GM12878 (cell line): ENCODE results near the gene ANKRD45. TPM values are rescaled to one million over a fixed set of nuclear protein-coding genes. Genes with fewer than 3 reads are reported as not detected.

Source experiments
- ATAC-seq: fragments of 200-7000 bp; cut with Tn5 transposase; 3 replicates; pipeline ENCODE4 v1.9.1; 2020; ENCODE audit warnings: mild to moderate bottlenecking, moderate library complexity
- BruUV-seq: library from RNA; stranded (reverse); fragments of 400-500 nt; replicated peaks from 2 replicates; lab custom pipeline; 2021; lab: Mats Ljungman, UMichigan
- CTCF ChIA-PET: fragments of 300-600 bp; sonication (Branson Sonifier 250); formaldehyde crosslinking; extraction: SDS; loops from one replicate; lab custom pipeline; 2021; ENCODE audit warnings: inconsistent platforms; lab: Yijun Ruan, JAX
- POLR2A ChIA-PET: fragments of 350-600 bp; formaldehyde crosslinking; extraction: SDS; loops from one replicate; lab custom pipeline; 2021; ENCODE audit warnings: inconsistent platforms; lab: Charles Lee
- RAD21 ChIA-PET: fragments of 300-600 bp; sonication (Branson Sonifier 250); formaldehyde crosslinking; loops from one replicate; lab custom pipeline; 2023; ENCODE audit warnings: antibody characterized with exemption; ENCODE audit not compliant: unreplicated experiment; lab: Charles Lee
- SMC1A ChIA-PET: fragments of 300-600 bp; sonication (Branson Sonifier 250); formaldehyde crosslinking; loops from one replicate; lab custom pipeline; 2023; ENCODE audit not compliant: unreplicated experiment, uncharacterized antibody; lab: Charles Lee
- DNase-seq: peaks from one replicate; pipeline ENCODE4 v3.0.0-alpha.2; 2011; ENCODE audit warnings: low read depth, low spot score
- FAIRE-seq: peaks from 3 replicates; lab custom pipeline; 2011; peaks lifted over from hg19 to GRCh38; lab: Jason Lieb, UNC
- H2AFZ ChIP-seq: 2 replicates; pipeline ENCODE4 v1.6.0; 2011; ENCODE audit warnings: low read depth, low read length, control low read depth; ENCODE audit not compliant: control insufficient read depth
- H3K27ac ChIP-seq: 2 replicates; pipeline ENCODE4 v1.5.1; 2011; ENCODE audit warnings: control low read depth; ENCODE audit not compliant: control insufficient read depth, insufficient read depth
- H3K27me3 ChIP-seq, 2 experiments: replicated peaks in 1 of 2; 2 replicates each; pipeline versions ENCODE4 v1.6.0 to v1.6.1; 2011; ENCODE audit warnings: low read length in 1 of 2; ENCODE audit not compliant: control insufficient read depth in 2 of 2, insufficient read depth in 2 of 2
- H3K36me3 ChIP-seq, 2 experiments: 2 replicates each; pipeline ENCODE4 v1.5.1; 2011; ENCODE audit warnings: low read length in 1 of 2; ENCODE audit not compliant: control insufficient read depth in 2 of 2, insufficient read depth in 2 of 2
- H3K4me1 ChIP-seq: 2 replicates; pipeline ENCODE4 v1.6.1; 2011; ENCODE audit warnings: mild to moderate bottlenecking, low read length, moderate library complexity, mixed read lengths; ENCODE audit not compliant: control insufficient read depth, insufficient read depth
- H3K4me2 ChIP-seq: 2 replicates; pipeline ENCODE4 v1.6.0; 2011; ENCODE audit warnings: control low read depth; ENCODE audit not compliant: control insufficient read depth, insufficient read depth
- H3K4me3 ChIP-seq: fragments of 200-600 bp; sonication (generic); 2 replicates; pipeline ENCODE4 v1.5.1; 2016
- H3K79me2 ChIP-seq: 2 replicates; pipeline ENCODE4 v1.6.0; 2011; ENCODE audit warnings: low read length; ENCODE audit not compliant: control insufficient read depth, insufficient read depth
- H3K9ac ChIP-seq: 2 replicates; pipeline ENCODE4 v1.8.0; 2011; ENCODE audit warnings: low read length, control low read depth, mixed read lengths; ENCODE audit not compliant: control insufficient read depth, insufficient read depth
- H3K9me3 ChIP-seq: replicated peaks from 3 replicates; pipeline ENCODE4 v1.5.1; 2011; ENCODE audit warnings: mild to moderate bottlenecking, low read length; ENCODE audit not compliant: control insufficient read depth, insufficient read depth
- H4K20me1 ChIP-seq: 2 replicates; pipeline ENCODE4 v1.6.0; 2011; ENCODE audit not compliant: control insufficient read depth, insufficient read depth
- BACH1 ChIP-seq: fragments of 450-650 bp; IDR thresholded peaks from 2 replicates; pipeline ENCODE4 v1.6.1; 2017; ENCODE audit warnings: mild to moderate bottlenecking, borderline replicate concordance
- BCL11A ChIP-seq: IDR thresholded peaks from 2 replicates; pipeline ENCODE4 v1.6.1; 2011; ENCODE audit warnings: low read depth, low read length
- CBX5 ChIP-seq: sonication (generic); IDR thresholded peaks from 2 replicates; pipeline ENCODE4 v1.6.1; 2016; ENCODE audit warnings: low read depth, moderate library complexity, mild to moderate bottlenecking, inconsistent platforms
- CEBPB ChIP-seq, 2 experiments: fragments of 150-350 bp in 1 of 2; IDR thresholded peaks; 2 replicates each; pipeline ENCODE4 v1.6.1; 2012 to 2014; ENCODE audit warnings: low read depth in 2 of 2, low read length in 2 of 2, borderline replicate concordance in 1 of 2, inconsistent platforms in 1 of 2
- HDAC6 ChIP-seq: fragments of 200-600 bp; sonication (generic); IDR thresholded peaks from one replicate; pipeline ENCODE4 v1.8.0; 2017; ENCODE audit warnings: antibody characterized with exemption; ENCODE audit not compliant: unreplicated experiment
- JUND ChIP-seq: IDR thresholded peaks from 2 replicates; pipeline ENCODE4 v1.6.1; 2012; ENCODE audit warnings: low read depth, mild to moderate bottlenecking, low read length, improper control_type of control experiment, moderate library complexity
- MYC ChIP-seq: IDR thresholded peaks from 2 replicates; pipeline ENCODE4 v1.6.1; 2011; ENCODE audit warnings: mild to moderate bottlenecking, low read length, moderate library complexity, inconsistent platforms; ENCODE audit not compliant: insufficient read depth, insufficient replicate concordance, insufficient read length, severe bottlenecking
- POLR2A ChIP-seq: IDR thresholded peaks from 2 replicates; pipeline ENCODE4 v1.6.1; 2011; ENCODE audit warnings: low read depth, mild to moderate bottlenecking, low read length
- SREBF2 ChIP-seq: IDR thresholded peaks from 2 replicates; pipeline ENCODE4 v1.6.1; 2012; ENCODE audit warnings: mild to moderate bottlenecking, low read length
- SUPT20H ChIP-seq: IDR thresholded peaks from 2 replicates; pipeline ENCODE4 v1.6.1; 2011; ENCODE audit warnings: low read depth, mild to moderate bottlenecking, low read length, moderate library complexity, borderline replicate concordance; ENCODE audit not compliant: control insufficient read depth
- ZBTB40 ChIP-seq: fragments of 450-650 bp; IDR thresholded peaks from 2 replicates; pipeline ENCODE4 v1.6.1; 2016; ENCODE audit warnings: mild to moderate bottlenecking, moderate library complexity, borderline replicate concordance
- WGBS: methylation state at CpG from one replicate; pipeline ENCODE4 v1.1.6; 2016; ENCODE audit warnings: low lambda C conversion rate; ENCODE audit not compliant: insufficient replicate concordance, insufficient coverage; ENCODE audit errors: missing lambda C conversion rate; 5-methylcytosine and 5-hydroxymethylcytosine counted together
- in situ Hi-C: fragments of 300-500 bp; cut with MboI; formaldehyde crosslinking; loops from 9 replicates; pipeline ENCODE4 v1.14.3; 2018; ENCODE audit warnings: mixed read lengths
- intact Hi-C: fragments of 100-400 bp; cut with micrococcal nuclease; formaldehyde crosslinking; loops from one replicate; pipeline ENCODE4 v1.14.2; 2022; ENCODE audit not compliant: unreplicated experiment
- polyA plus RNA-seq, 11 experiments: library from polyadenylated mRNA; depleted of rRNA in 4 of 11; unstranded in 6 of 11; stranded (reverse) in 5 of 11; fragments of >200 nt; fragmentation: Nextera tagmentation in 4 of 11; fragmentation: Illumina TruSeq in 1 of 11; extraction: Ambion mirVana in 4 of 11; extraction: Trizol in 1 of 11; gene quantifications; 1 replicate in 1 of 11; 2 replicates in 10 of 11; pipeline versions ENCODE4 v1.2.1 to v1.2.3, GENCODE V29; 2011 to 2016; ENCODE audit warnings: inconsistent platforms in 2 of 11, missing spikeins in 2 of 11, low read depth in 1 of 11
- total RNA-seq, 4 experiments: library from RNA; depleted of rRNA in 3 of 4; stranded (reverse); fragments of >200 nt in 3 of 4; fragmentation: Illumina TruSeq in 1 of 4; extraction: Trizol in 1 of 4; gene quantifications; 2 replicates each; pipeline versions ENCODE4 v1.2.1 to v1.2.3, GENCODE V29; 2013 to 2021
- TF ChIP-seq, protein P1 (sequence below): fragments of 450-650 bp; IDR thresholded peaks from 2 replicates; pipeline ENCODE4 v1.6.1; 2017; ENCODE audit warnings: antibody characterized with exemption, mild to moderate bottlenecking, moderate library complexity
- TF ChIP-seq, protein P2 (sequence below): IDR thresholded peaks from 2 replicates; pipeline ENCODE4 v1.6.1; 2012; ENCODE audit warnings: low read depth, low read length, improper control_type of control experiment
- TF ChIP-seq, protein P3 (sequence below): IDR thresholded peaks from 2 replicates; pipeline ENCODE4 v1.6.1; 2011; ENCODE audit warnings: low read depth, low read length, improper control_type of control experiment, borderline replicate concordance

ANKRD45 gene
- total and polyA plus RNA-seq, 10 of the 15 experiments (the other 5 are each of a cell fraction or from before 2014, with no cell fraction given) = 0.04 to 0.15 (median 0.13) TPM; not detected in 5

- H3K27me3 ChIP-seq = no peaks in the 10 kb centered on the region
- no peak overlapping the region for H3K9ac ChIP-seq
- ChIA-PET SMC1A (no interaction called here), POLR2A (interaction anchor here (0.7 kb wide), 1 partner anchor 11 kb away, joined by 6 read pairs; no protein-coding TSS in a partner anchor), CTCF (no interaction called here), RAD21 (no interaction called here)
- no peak for ATAC-seq
- no CpG with 5 or more reads among the region's 1 CpG for WGBS
- H3K4me2 ChIP-seq = no peak overlapping the region
- in situ Hi-C loops = no loop called here
- no peaks in the 10 kb centered on the region for H3K36me3 ChIP-seq
- no peak overlapping the region for H3K4me3 ChIP-seq
- H4K20me1 ChIP-seq = no peaks in the 10 kb centered on the region
- H3K4me1 ChIP-seq = no peaks in the 10 kb centered on the region
- no peak for DNase-seq
- intact Hi-C loops = no loop called here
- no peaks in the 10 kb centered on the region for H3K79me2 ChIP-seq
- BruUV-seq = no TSS peak
- H3K9me3 ChIP-seq = no peaks in the 10 kb centered on the region
- H2AFZ ChIP-seq = no peak overlapping the region
- no peak for FAIRE-seq
- no peak overlapping the region for H3K27ac ChIP-seq
- no peak for TF ChIP-seq POLR2A
- no peak for TF ChIP-seq BCL11A
- TF ChIP-seq, protein P1, sequence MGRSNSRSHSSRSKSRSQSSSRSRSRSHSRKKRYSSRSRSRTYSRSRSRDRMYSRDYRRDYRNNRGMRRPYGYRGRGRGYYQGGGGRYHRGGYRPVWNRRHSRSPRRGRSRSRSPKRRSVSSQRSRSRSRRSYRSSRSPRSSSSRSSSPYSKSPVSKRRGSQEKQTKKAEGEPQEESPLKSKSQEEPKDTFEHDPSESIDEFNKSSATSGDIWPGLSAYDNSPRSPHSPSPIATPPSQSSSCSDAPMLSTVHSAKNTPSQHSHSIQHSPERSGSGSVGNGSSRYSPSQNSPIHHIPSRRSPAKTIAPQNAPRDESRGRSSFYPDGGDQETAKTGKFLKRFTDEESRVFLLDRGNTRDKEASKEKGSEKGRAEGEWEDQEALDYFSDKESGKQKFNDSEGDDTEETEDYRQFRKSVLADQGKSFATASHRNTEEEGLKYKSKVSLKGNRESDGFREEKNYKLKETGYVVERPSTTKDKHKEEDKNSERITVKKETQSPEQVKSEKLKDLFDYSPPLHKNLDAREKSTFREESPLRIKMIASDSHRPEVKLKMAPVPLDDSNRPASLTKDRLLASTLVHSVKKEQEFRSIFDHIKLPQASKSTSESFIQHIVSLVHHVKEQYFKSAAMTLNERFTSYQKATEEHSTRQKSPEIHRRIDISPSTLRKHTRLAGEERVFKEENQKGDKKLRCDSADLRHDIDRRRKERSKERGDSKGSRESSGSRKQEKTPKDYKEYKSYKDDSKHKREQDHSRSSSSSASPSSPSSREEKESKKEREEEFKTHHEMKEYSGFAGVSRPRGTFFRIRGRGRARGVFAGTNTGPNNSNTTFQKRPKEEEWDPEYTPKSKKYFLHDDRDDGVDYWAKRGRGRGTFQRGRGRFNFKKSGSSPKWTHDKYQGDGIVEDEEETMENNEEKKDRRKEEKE = no peak
- TF ChIP-seq CBX5 = no peak
- no peak for TF ChIP-seq BACH1
- no peak for TF ChIP-seq CEBPB (IDR thresholded peaks at IDR 0.05; ENCODE audit: borderline replicate concordance in 1 of 2, low read depth in 2 of 2, low read length in 2 of 2)
- TF ChIP-seq SREBF2 = no peak
- no peak for TF ChIP-seq ZBTB40
- TF ChIP-seq, protein P2, sequence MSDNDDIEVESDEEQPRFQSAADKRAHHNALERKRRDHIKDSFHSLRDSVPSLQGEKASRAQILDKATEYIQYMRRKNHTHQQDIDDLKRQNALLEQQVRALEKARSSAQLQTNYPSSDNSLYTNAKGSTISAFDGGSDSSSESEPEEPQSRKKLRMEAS = no peak
- no peak for TF ChIP-seq HDAC6
- TF ChIP-seq JUND = no peak
- TF ChIP-seq, protein P3, sequence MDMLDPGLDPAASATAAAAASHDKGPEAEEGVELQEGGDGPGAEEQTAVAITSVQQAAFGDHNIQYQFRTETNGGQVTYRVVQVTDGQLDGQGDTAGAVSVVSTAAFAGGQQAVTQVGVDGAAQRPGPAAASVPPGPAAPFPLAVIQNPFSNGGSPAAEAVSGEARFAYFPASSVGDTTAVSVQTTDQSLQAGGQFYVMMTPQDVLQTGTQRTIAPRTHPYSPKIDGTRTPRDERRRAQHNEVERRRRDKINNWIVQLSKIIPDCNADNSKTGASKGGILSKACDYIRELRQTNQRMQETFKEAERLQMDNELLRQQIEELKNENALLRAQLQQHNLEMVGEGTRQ = no peak
- TF ChIP-seq SUPT20H = no peak
- TF ChIP-seq MYC = no peak
These were observed 33.1 kb upstream of the ANKRD45 start for GRCh38 chr1:173702736-173703135.
